Stimulated activated naive CD8-positive, alpha-beta T cell treated with anti-CD3 and anti-CD28 coated beads, Interleukin-15, Interleukin-2, amounts not matched to agents 100 U/mL and 50 U/mL, for 24 hours (primary cell): ENCODE results near the gene CLCNKA.
"Not testable (repeated sequence)": the region's sequence is repeated elsewhere in the genome, so short reads cannot be mapped to it uniquely, and the experiment has no call there.

ENCODE experiments used
- ATAC-seq: fragments of 150-1000 bp; cut with Tn5 transposase; one replicate; pipeline ENCODE4 v1.10.0; 2021
- DNase-seq: peaks from one replicate; pipeline ENCODE4 v3.0.0; 2021

CLCNKA gene

GRCh38 chr1:16017461-16018303 lies 4.2 kb upstream of the CLCNKA start, which contains the start of gene HSPB7:
HSPB7 (minus strand) TSS chr1:16018043; CDS start chr1:16017963, 80 bp downstream.
- no peak for DNase-seq
- no peak for ATAC-seq

- DNase-seq = no peak
- no peak for ATAC-seq
Observed at GRCh38 chr1:16018308-16018707, 3.5 kb upstream of the CLCNKA start.

- no peak for ATAC-seq
- DNase-seq = no peak
Observed at GRCh38 chr1:16018749-16019643, 2.8 kb upstream of the CLCNKA start.

- DNase-seq = no peak
- no peak for ATAC-seq
Observed at GRCh38 chr1:16019644-16020277, 2.1 kb upstream of the CLCNKA start.

GRCh38 chr1:16020325-16020724 lies 1.5 kb upstream of the CLCNKA start:
- ATAC-seq (no peak), DNase-seq (no peak)

GRCh38 chr1:16020878-16021277 lies 958 bp upstream of the CLCNKA start:
- ATAC-seq = not testable (repeated sequence)

GRCh38 chr1:16022393-16022792 lies 557 bp downstream of the CLCNKA start:
- no peak for ATAC-seq

More at GRCh38 chr1:16020878-16021277, 958 bp upstream of the CLCNKA start:
- not testable (repeated sequence) for DNase-seq

GRCh38 chr1:16023050-16023653 lies 1.3 kb downstream of the CLCNKA start:
- no peak for ATAC-seq
- no peak for DNase-seq

More at GRCh38 chr1:16022393-16022792, 557 bp downstream of the CLCNKA start:
- DNase-seq = no peak

- ATAC-seq, DNase-seq: not testable (repeated sequence)
Observed at GRCh38 chr1:16026302-16026701, 4.5 kb downstream of the CLCNKA start.

GRCh38 chr1:16026723-16027484 lies 5.1 kb downstream of the CLCNKA start:
- DNase-seq = peak; percentile 30
- peak; percentile 13 for ATAC-seq

- DNase-seq = no peak
- ATAC-seq = no peak
Observed at GRCh38 chr1:16028237-16029002, 6.6 kb downstream of the CLCNKA start.

- not testable (repeated sequence) for ATAC-seq, DNase-seq
Observed at GRCh38 chr1:16029003-16029268, 7.1 kb downstream of the CLCNKA start.

- ATAC-seq = no peak
- no peak for DNase-seq
Observed at GRCh38 chr1:16029288-16029687, 7.5 kb downstream of the CLCNKA start.

GRCh38 chr1:16031551-16031950 lies 9.7 kb downstream of the CLCNKA start:
- no peak for DNase-seq
- ATAC-seq = no peak

GRCh38 chr1:16032388-16033102 lies 10.7 kb downstream of the CLCNKA start:
- DNase-seq = peak; percentile 76
- peak; percentile 78 for ATAC-seq

GRCh38 chr1:16033103-16033632 lies 11.3 kb downstream of the CLCNKA start:
- not testable (repeated sequence) for ATAC-seq, DNase-seq

GRCh38 chr1:16036461-16036860 lies 14.6 kb downstream of the CLCNKA start:
- ATAC-seq, DNase-seq: not testable (repeated sequence)

GRCh38 chr1:16038620-16038912 lies 16.7 kb downstream of the CLCNKA start:
- DNase-seq (no peak), ATAC-seq (no peak)

- not testable (repeated sequence) for ATAC-seq, DNase-seq
Observed at GRCh38 chr1:16039871-16040270, 18.0 kb downstream of the CLCNKA start.

- DNase-seq (no peak), ATAC-seq (no peak)
Observed at GRCh38 chr1:16041200-16041599, 19.4 kb downstream of the CLCNKA start.
